Uterus (tissue), 4 donors: ENCODE data around the gene CDK5. TPM values are rescaled to one million over a fixed set of nuclear protein-coding genes. Genes with fewer than 3 reads are reported as not detected.

ENCODE experiments used
- DNase-seq, 2 donors: peaks; one replicate each; pipeline ENCODE4 v3.0.0-alpha.2; 2019 to 2020
- H3K27ac ChIP-seq, 2 donors: fragments of 200-600 bp; sonication (generic); 1 replicate in 1 of 2; 2 replicates in 1 of 2; pipeline ENCODE4 v1.5.1; 2016 to 2018
- H3K27me3 ChIP-seq, 2 donors: fragments of 200-600 bp; sonication (generic); one replicate each; pipeline ENCODE4 v1.5.1; 2018 to 2019; ENCODE audit warnings: control low read depth in 1 of 2
- H3K36me3 ChIP-seq, 2 donors: fragments of 200-600 bp; sonication (generic); one replicate each; pipeline ENCODE4 v1.5.1; 2019; ENCODE audit warnings: control low read depth in 1 of 2
- H3K4me1 ChIP-seq, 2 donors: fragments of 200-600 bp; sonication (generic); one replicate each; pipeline ENCODE4 v1.5.1; 2018 to 2019; ENCODE audit warnings: control low read depth in 1 of 2
- H3K4me3 ChIP-seq, 2 donors: fragments of 200-600 bp; sonication (generic); 1 replicate in 1 of 2; 2 replicates in 1 of 2; pipeline ENCODE4 v1.5.1; 2018 to 2019; ENCODE audit warnings: mild to moderate bottlenecking in 1 of 2
- H3K9me3 ChIP-seq, 2 donors: fragments of 200-600 bp; sonication (generic); one replicate each; pipeline ENCODE4 v1.5.1; 2019; ENCODE audit warnings: control low read depth in 1 of 2
- CTCF ChIP-seq, 4 experiments: fragments of 200-600 bp in 2 of 4; fragments of 450-650 bp in 2 of 4; sonication (generic) in 2 of 4; IDR thresholded peaks; one replicate each; pipeline ENCODE4 v1.5.1; 2016 to 2019; ENCODE audit warnings: antibody characterized with exemption in 4 of 4, mild to moderate bottlenecking in 2 of 4, moderate library complexity in 1 of 4
- POLR2A ChIP-seq, 2 donors: fragments of 450-650 bp; IDR thresholded peaks; one replicate each; pipeline ENCODE4 v1.6.1; 2016; ENCODE audit warnings: antibody characterized with exemption in 2 of 2, mild to moderate bottlenecking in 1 of 2, moderate library complexity in 1 of 2
- intact Hi-C: fragments of 100-400 bp; cut with DNase I; formaldehyde crosslinking; loops from one replicate; pipeline ENCODE4 v1.15.1; 2023; ENCODE audit warnings: low total_unique reads
- total RNA-seq, 4 donors: library from RNA; depleted of rRNA in 3 of 4; stranded (reverse); fragments of >200 nt in 3 of 4; gene quantifications; one replicate each; pipeline versions ENCODE4 v1.1.0 to v1.2.4, GENCODE V29; 2014 to 2023
- donor health status: DM: yes; HTN: yes; CAD: no.

Gene CDK5
- total RNA-seq, 4 donors from 2014 or later = 0.51 to 9.3 (median 2.7) TPM

DNA sequence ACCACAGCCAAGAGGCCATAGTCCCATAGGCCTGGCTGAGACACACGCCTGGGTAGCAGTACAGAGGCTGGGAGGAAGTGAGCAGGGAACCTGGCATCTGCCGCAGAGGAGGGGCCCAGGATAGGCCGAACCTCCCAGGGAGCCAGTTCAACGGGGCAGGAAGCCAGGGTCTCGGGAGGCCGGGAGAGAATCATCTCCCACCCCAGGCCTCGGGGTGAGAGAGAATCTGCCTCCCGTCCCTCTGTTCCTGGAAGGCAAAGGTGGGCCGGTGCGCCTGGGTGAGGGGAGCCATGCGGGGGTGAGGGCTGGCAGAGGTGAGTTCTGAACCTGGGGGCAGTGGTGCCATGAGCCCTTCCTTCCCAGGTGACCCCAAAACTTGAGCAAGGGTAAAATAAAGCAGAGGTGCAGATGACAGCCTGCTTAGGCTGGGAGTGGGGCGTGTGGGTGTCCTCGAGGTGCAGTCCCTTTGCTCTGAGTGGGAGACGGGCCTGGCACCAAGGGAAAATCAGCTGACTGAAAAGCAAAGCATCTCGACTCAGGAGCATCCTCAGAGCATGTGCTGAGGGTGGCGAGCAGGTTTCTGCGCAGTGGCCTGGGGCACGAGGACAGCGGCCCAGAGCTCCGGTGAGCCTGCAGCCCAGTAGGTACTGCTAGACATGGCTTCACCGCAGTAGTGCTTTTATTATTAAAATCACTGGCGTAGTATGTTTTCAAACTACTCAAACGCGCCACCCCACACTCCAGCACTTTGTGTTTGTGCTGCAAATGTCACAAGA lies 44.1 kb upstream of the CDK5 start:
- intact Hi-C loops = no loop called here
- Histone ChIP-seq H3K36me3 (no peaks in the 10 kb centered on the region), H3K9me3 (no peaks in the 10 kb centered on the region), H3K27me3 (no peaks in the 10 kb centered on the region), H3K4me3 (no peak overlapping the region), H3K4me1 (peaks cover 4 to 9% of the 10 kb centered on the region in 2 donors), H3K27ac (no peak overlapping the region)
- DNase-seq = no peak
- TF ChIP-seq POLR2A (IDR thresholded peaks at IDR 0.05) (no peak), CTCF (IDR thresholded peaks at IDR 0.05) (no peak)

GRCh38 chr7:151100921-151101320 lies 43.2 kb upstream of the CDK5 start:
- H3K27ac ChIP-seq = no peak overlapping the region
- no peak overlapping the region for H3K4me3 ChIP-seq
- H3K27me3 ChIP-seq = no peaks in the 10 kb centered on the region
- TF ChIP-seq POLR2A (IDR thresholded peaks at IDR 0.05) = no peak
- no peak for TF ChIP-seq CTCF (IDR thresholded peaks at IDR 0.05)
- no peaks in the 10 kb centered on the region for H3K36me3 ChIP-seq
- peaks cover 4 to 9% of the 10 kb centered on the region in 2 donors for H3K4me1 ChIP-seq
- no peaks in the 10 kb centered on the region for H3K9me3 ChIP-seq
- intact Hi-C loops = no loop called here
- no peak for DNase-seq

DNA sequence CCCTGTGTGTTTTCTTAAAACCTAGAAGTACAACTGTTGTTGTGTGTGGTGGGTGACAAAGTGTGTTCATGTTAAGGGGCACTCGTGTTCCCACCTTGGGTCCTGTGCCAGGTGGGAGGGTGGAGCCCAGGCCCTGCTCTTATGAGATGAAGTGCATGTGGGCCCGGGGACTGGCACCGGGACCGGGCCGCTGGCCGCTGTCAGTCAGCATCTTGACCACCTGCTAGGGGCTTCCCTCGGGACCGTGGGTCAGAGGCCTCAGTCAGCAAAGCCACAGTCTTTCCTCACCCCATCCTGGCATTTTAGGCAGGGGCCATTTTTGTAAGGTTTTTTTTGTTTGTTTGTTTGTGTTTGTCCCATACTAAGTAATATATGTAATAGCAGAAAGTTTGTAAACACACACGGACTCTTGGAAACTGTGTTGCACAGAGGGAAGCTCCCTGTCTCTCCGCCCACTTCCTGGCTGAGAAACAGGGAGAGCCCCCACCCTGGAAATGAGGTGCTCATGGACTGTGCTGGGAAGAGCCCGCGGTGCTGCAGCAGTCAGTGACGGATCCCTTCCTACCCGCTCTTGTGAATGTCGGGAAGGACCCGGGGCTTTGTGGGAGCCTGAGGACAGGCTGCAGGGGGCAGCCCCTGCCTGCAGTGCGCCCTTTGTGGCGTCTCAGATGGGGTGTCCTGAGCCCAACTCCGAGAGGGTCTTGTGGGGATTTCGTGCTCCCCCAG lies 42.0 kb upstream of the CDK5 start:
- Histone ChIP-seq H3K27me3 (no peaks in the 10 kb centered on the region), H3K4me3 (no peak overlapping the region), H3K4me1 (peaks cover 4 to 9% of the 10 kb centered on the region in 2 donors), H3K36me3 (no peaks in the 10 kb centered on the region), H3K9me3 (no peaks in the 10 kb centered on the region), H3K27ac (no peak overlapping the region)
- intact Hi-C loops = no loop called here
- TF ChIP-seq POLR2A (IDR thresholded peaks at IDR 0.05) (no peak), CTCF (IDR thresholded peaks at IDR 0.05) (no peak)
- no peak for DNase-seq

GRCh38 chr7:151095828-151096475 lies 38.3 kb upstream of the CDK5 start:
- no peak for DNase-seq
- no peak overlapping the region for H3K4me3 ChIP-seq
- no peak overlapping the region for H3K27ac ChIP-seq
- no peaks in the 10 kb centered on the region for H3K9me3 ChIP-seq
- intact Hi-C loops = no loop called here
- H3K27me3 ChIP-seq = no peaks in the 10 kb centered on the region
- no peaks in the 10 kb centered on the region for H3K36me3 ChIP-seq
- TF ChIP-seq POLR2A (IDR thresholded peaks at IDR 0.05) (no peak), CTCF (IDR thresholded peaks at IDR 0.05) (no peak)
- peaks cover 1 to 8% of the 10 kb centered on the region in 2 donors for H3K4me1 ChIP-seq
